Measurements from ENCODE around the gene LIG4.

Gene LIG4

DNA sequence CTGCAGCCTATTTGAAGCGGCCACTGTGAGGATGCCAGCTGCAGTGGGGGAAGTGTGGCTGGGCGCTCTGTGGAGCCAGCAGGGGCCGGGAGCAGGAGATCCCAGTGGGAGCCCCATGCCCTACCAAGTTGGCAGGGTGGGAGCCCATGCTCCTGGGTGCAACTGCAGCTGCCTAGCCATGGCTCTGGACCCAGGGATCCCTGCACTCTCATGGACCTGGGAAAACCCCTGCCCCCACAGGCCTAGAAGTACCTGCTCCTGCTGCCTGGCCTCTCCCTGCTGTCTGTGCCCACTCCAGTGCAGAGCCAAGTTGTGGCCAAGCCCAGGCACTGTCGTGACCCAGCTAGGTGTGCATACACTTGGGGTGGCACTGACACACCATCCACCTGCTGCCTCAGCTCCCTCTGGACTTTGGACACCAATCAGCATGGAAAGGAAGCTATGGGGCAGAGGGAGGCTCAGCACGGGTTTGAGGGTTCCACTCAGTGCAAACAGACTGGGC, 20.9 kb downstream of the LIG4 start:
- DNase-seq (ENCODE audit: low spot score): no peak

GRCh38 chr13:108193806-108194205, 21.5 kb downstream of the LIG4 start:
- DNase-seq (ENCODE audit: low spot score): no peak

DNA sequence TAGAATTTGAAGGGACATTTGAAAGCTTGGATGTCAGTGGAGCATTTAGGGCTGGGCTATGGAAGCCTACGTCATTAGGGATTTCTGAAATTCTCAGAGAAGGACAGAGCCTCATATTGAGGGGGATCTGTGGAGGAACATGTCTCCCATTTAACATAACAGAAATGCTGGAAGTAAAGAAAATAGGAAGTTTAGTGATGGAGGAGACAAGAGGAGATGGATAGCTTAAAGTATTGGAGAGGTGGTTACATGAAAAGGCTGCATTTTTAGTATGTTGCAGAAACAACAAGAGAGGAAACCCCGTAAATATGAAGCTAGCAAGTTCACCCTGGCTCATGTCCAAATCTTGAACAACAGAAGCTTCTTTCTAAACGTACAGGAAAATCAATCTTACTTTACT, 24.4 kb downstream of the LIG4 start:
- no peak for DNase-seq (ENCODE audit: low spot score)

DNA sequence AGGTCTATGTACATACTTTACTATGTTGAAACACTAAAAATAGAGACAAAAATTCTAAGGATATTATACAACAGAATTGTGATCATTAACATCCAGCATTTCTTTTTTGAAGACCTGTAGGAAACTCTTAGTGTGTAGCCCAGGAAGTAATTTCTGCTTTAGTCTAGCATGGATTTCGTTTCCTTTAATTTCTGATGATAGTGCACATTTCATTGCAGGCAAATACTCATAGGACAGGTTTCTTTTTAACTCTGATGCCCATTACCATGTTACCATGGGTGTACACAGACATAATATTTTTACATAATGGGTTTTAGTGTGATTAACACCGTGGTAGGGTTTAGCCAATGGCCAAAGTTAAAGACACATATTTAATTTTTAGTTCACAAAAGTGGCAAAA, 27.1 kb downstream of the LIG4 start:
- no peak for DNase-seq (ENCODE audit: low spot score)

- no peak for DNase-seq (ENCODE audit: low spot score)
Observed at GRCh38 chr13:108185223-108185622, 30.1 kb downstream of the LIG4 start.

DNA sequence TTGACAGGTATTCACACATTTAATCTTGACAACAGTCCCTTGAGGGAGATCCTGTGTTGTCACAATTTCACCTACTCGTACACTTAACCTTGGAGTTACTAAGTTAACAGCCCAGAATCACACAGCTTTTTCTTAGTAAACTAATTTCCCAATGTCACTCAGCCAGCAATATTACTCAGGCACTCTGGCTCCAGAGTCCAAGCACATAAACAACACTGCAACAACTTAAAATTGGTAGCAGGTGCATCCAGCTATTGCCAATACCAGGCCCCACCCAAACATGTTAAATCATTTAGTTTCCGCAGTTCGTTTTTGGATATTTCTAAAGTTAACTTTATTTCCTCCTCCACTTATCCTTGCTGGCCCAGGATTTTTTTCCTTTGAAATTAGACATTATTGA, 32.7 kb downstream of the LIG4 start:
- DNase-seq (ENCODE audit: low spot score): no peak

GRCh38 chr13:108178078-108178477, 37.3 kb downstream of the LIG4 start:
- DNase-seq (ENCODE audit: low spot score): no peak

DNA sequence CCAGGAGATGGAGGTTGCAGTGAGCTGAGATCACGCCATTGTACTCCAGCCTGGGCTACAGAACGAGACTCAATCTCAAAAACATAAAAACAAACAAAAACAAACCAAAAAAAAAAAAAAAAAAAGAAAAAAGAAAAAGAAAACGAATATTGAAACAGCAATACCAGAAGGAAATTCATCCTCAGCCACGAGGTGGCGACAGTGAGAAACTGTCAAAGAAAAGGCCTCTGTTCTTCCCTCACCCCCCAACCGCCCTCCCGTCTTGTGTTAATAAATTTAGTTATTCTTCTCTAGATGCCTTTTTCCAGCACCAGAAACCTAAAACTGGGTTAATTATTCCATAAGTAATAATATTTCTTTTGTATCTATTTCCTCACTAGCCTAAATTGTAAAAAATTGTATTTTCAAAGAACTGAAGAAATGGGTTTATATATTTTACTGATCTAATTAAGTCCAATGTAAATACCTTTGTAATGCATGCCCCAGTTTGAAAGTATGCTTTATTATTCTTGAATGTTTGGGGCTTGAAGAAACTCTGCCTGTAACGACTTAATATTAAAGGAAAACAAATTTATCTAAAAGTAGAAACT, 38.6 kb downstream of the LIG4 start:
- DNase-seq (ENCODE audit: low spot score): peak; percentile 19

GRCh38 chr13:108168929-108169328, 46.4 kb downstream of the LIG4 start:
- DNase-seq (ENCODE audit: low spot score): no peak

- no peak for DNase-seq (ENCODE audit: low spot score)
Observed at GRCh38 chr13:108166078-108166477, 49.3 kb downstream of the LIG4 start.

GRCh38 chr13:108158746-108159145, 56.6 kb downstream of the LIG4 start:
- no peak for DNase-seq (ENCODE audit: low spot score)
